ENCODE results near the gene ZNF470. TPM values are rescaled to one million over a fixed set of nuclear protein-coding genes. Genes with fewer than 3 reads are reported as not detected.
A peak's percentile ranks its signal among the peaks of the same experiment; 100 is the strongest.

The ZNF470 gene
- 1 to 10 TPM; 5.1 to 9.2 (median 5.7) TPM for total RNA-seq

DNA sequence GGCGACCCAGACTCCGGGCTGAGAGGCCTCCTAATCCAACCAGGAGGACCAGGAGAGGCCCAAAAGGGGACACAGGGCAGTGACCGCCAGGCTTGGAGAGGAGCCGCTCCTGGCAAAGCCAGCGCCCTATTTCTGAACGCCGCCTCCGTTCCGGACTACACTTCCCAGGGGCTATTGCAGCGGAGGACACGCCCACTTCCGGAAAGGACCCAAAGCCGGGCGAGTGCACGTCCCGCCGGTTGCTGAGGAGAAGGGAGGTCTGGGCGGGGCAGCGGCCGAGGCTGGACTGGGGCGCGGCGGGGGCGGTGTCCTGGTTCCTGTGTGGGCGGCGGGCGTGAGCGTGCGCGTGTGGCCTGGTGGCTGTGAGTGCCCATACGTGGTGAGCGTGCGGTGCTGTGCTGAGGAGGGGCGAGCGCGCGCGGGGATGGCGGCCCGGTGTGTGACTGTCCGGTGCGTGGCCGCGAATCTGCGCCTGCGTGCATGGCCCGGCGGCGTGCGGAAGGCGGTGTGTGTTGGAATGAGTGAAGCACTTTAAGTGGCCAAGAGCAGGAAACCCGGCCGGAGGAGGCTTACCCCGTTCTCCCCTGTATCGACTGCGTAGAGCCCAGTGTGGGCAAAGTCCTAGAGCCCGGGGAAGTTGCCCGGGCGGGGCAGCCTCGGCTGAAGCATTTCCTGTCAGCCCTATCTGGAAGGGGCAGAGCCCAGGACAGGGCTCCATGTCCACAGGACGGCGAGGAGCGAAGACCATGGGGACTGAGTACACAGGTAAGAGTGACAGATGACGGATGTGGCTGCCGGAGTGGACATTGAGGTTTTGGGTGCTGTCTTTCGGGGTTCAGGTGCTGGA is at the start of gene ZNF470:
Gene ZNF470, plus strand, starts transcription at position 195 of the 847 bp plus-strand sequence. CDS start 2,844 bp downstream, outside the sequence.
- Histone ChIP-seq H3K9me3 (peaks cover 0 to 83% (median 37%) of the 10 kb centered on the region in 4 donors), H3K4me3 (peak within 1 kb of the TSS; percentile 75 to 96 (median 82)), H3K4me1 (peaks cover 0 to 14% (median 0%) of the 10 kb centered on the region in 4 donors), H3K27me3 (no peaks in the 10 kb centered on the region), H3K36me3 (peaks cover 6 to 73% (median 20%) of the 10 kb centered on the region in 3 donors), H3K27ac (peak within 1 kb of the TSS; percentile 75 to 94 (median 86))
- TF ChIP-seq EP300 (IDR thresholded peaks at IDR 0.05): peak in 1 of 2 donors; percentile 75
- TF ChIP-seq, protein P1, sequence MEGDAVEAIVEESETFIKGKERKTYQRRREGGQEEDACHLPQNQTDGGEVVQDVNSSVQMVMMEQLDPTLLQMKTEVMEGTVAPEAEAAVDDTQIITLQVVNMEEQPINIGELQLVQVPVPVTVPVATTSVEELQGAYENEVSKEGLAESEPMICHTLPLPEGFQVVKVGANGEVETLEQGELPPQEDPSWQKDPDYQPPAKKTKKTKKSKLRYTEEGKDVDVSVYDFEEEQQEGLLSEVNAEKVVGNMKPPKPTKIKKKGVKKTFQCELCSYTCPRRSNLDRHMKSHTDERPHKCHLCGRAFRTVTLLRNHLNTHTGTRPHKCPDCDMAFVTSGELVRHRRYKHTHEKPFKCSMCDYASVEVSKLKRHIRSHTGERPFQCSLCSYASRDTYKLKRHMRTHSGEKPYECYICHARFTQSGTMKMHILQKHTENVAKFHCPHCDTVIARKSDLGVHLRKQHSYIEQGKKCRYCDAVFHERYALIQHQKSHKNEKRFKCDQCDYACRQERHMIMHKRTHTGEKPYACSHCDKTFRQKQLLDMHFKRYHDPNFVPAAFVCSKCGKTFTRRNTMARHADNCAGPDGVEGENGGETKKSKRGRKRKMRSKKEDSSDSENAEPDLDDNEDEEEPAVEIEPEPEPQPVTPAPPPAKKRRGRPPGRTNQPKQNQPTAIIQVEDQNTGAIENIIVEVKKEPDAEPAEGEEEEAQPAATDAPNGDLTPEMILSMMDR (IDR thresholded peaks at IDR 0.05): peak in 1 of 5 experiments; percentile 15
- peak; percentile 31 to 56 for TF ChIP-seq POLR2A (IDR thresholded peaks at IDR 0.05)
- peak; percentile 88 to 94 for DNase-seq (ENCODE audit: low spot score in 2 of 2)
- 5 to 11% methylated on average over 22 to 56 of the region's 66 CpGs for WGBS, 2 donors

DNA sequence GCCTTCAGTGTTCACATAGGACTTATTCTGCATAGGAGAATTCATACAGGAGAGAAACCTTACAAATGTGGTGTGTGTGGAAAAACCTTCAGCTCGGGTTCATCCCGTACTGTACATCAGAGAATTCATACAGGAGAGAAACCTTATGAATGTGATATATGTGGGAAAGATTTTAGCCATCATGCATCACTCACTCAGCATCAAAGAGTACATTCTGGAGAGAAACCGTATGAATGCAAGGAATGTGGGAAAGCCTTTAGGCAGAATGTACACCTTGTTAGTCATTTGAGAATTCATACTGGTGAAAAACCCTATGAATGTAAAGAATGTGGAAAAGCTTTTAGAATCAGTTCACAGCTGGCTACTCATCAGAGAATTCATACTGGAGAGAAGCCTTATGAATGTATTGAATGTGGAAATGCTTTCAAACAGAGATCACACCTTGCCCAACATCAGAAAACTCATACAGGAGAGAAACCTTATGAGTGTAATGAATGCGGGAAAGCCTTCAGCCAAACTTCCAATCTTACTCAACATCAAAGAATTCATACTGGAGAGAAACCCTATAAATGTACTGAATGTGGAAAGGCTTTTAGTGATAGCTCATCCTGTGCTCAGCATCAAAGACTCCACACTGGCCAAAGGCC is 41.9 kb upstream of the ZNF470 start:
- Histone ChIP-seq H3K9me3 (peaks cover 30 to 100% (median 65%) of the 10 kb centered on the region in 4 donors), H3K27me3 (no peaks in the 10 kb centered on the region), H3K27ac (no peak overlapping the region), H3K4me3 (no peak overlapping the region), H3K36me3 (peaks cover 5 to 77% (median 6%) of the 10 kb centered on the region in 3 donors), H3K4me1 (no peaks in the 10 kb centered on the region)
- TF ChIP-seq, protein P1 (IDR thresholded peaks at IDR 0.05): no peak
- no peak for TF ChIP-seq EP300 (IDR thresholded peaks at IDR 0.05)
- TF ChIP-seq POLR2A (IDR thresholded peaks at IDR 0.05): no peak
- no peak for DNase-seq (ENCODE audit: low spot score in 2 of 2)
- WGBS, 2 donors: 86 to 94% methylated on average over 4 of the region's 4 CpGs

- no peak for TF ChIP-seq POLR2A (IDR thresholded peaks at IDR 0.05)
- no peak for TF ChIP-seq EP300 (IDR thresholded peaks at IDR 0.05)
- TF ChIP-seq, protein P1 (IDR thresholded peaks at IDR 0.05): no peak
- Histone ChIP-seq H3K4me1 (peaks cover 0 to 30% (median 9%) of the 10 kb centered on the region in 4 donors), H3K9me3 (peaks cover 0 to 86% (median 34%) of the 10 kb centered on the region in 4 donors), H3K27me3 (no peaks in the 10 kb centered on the region), H3K27ac (peak overlapping the region in 1 of 4 donors; percentile 96), H3K36me3 (peaks cover 0 to 67% (median 0%) of the 10 kb centered on the region in 3 donors), H3K4me3 (peak overlapping the region in 1 of 4 donors; percentile 86)
- 90 to 95% methylated on average over 3 of the region's 3 CpGs for WGBS, 2 donors
- DNase-seq (ENCODE audit: low spot score in 2 of 2): no peak
Measured at GRCh38 chr19:56537442-56537841, 29.8 kb upstream of the ZNF470 start.

- H3K27me3 ChIP-seq: no peaks in the 10 kb centered on the region
- H3K4me3 ChIP-seq: peak overlapping the region; percentile 64 to 86 (median 71)
- DNase-seq (ENCODE audit: low spot score in 2 of 2): peak; percentile 65 to 81
- H3K9me3 ChIP-seq: peaks cover 0 to 85% (median 33%) of the 10 kb centered on the region in 4 donors
- 1 to 6% methylated on average over 18 to 42 of the region's 46 CpGs for WGBS, 2 donors
- peak overlapping the region; percentile 84 to 98 (median 96) for H3K27ac ChIP-seq
- H3K36me3 ChIP-seq: peaks cover 0 to 73% (median 0%) of the 10 kb centered on the region in 3 donors
- peaks cover 0 to 30% (median 9%) of the 10 kb centered on the region in 4 donors for H3K4me1 ChIP-seq
- peak; percentile 78 to 80 for TF ChIP-seq EP300 (IDR thresholded peaks at IDR 0.05)
- TF ChIP-seq, protein P1 (IDR thresholded peaks at IDR 0.05): peak in 2 of 5 experiments; percentile 34 to 55
- TF ChIP-seq POLR2A (IDR thresholded peaks at IDR 0.05): no peak
Measured at GRCh38 chr19:56538254-56538760, 29.0 kb upstream of the ZNF470 start.
